GM10248 (cell line): ENCODE measurements around the gene EFNA5.

Experiments used
- CTCF ChIA-PET: fragments of 300-600 bp; sonication (Branson Sonifier 250); formaldehyde crosslinking; extraction: SDS; loops from one replicate; lab custom pipeline; 2021; ENCODE audit warnings: antibody characterized with exemption; lab: Yijun Ruan, JAX
- POLR2A ChIA-PET: fragments of 350-650 bp; sonication (Branson Sonifier 250); formaldehyde crosslinking; extraction: SDS; loops from one replicate; lab custom pipeline; 2020; ENCODE audit warnings: antibody characterized with exemption; lab: Yijun Ruan, JAX
- DNase-seq: peaks from one replicate; pipeline ENCODE4 v3.0.0; 2012; ENCODE audit errors: extremely low spot score
- CTCF ChIP-seq: IDR thresholded peaks from 2 replicates; pipeline ENCODE4 v1.5.1; 2012; ENCODE audit warnings: mild to moderate bottlenecking, low read depth; ENCODE audit errors: extremely low read depth, missing control alignments, control extremely low read depth

The EFNA5 gene

GRCh38 chr5:107517185-107518033, 153.3 kb downstream of the EFNA5 start:
- ChIA-PET CTCF (interaction anchor here (1.2 to 1.7 kb wide), 3 partner anchors 11 to 55 kb away, joined by 3 to 4 read pairs (median 3); no protein-coding TSS in a partner anchor), POLR2A (no interaction called here)
- no peak for DNase-seq
- TF ChIP-seq CTCF: no peak

GRCh38 chr5:107516452-107517184, 154.1 kb downstream of the EFNA5 start:
- ChIA-PET CTCF (interaction anchor here (1.1 to 1.5 kb wide), 2 partner anchors 13 to 56 kb away, joined by 3 read pairs; no protein-coding TSS in a partner anchor), POLR2A (no interaction called here)
- no peak for TF ChIP-seq CTCF
- no peak for DNase-seq

GRCh38 chr5:107515521-107516080, 155.1 kb downstream of the EFNA5 start:
- ChIA-PET POLR2A (no interaction called here), CTCF (interaction anchor here (0.8 to 1.4 kb wide), 3 partner anchors 12 to 121 kb away, joined by 3 read pairs; no protein-coding TSS in a partner anchor)
- no peak for TF ChIP-seq CTCF
- DNase-seq: no peak

- no peak for TF ChIP-seq CTCF
- ChIA-PET CTCF (interaction anchor here (1.4 to 2.0 kb wide), 3 partner anchors 10 to 122 kb away, joined by 3 to 7 read pairs (median 6); no protein-coding TSS in a partner anchor), POLR2A (interaction anchor here (0.7 kb wide), 1 partner anchor 116 kb away, joined by 3 read pairs; no protein-coding TSS in a partner anchor)
- DNase-seq: no peak
Observed at GRCh38 chr5:107514305-107514704, 156.4 kb downstream of the EFNA5 start.

GRCh38 chr5:107513337-107514085, 157.2 kb downstream of the EFNA5 start:
- POLR2A ChIA-PET: no interaction called here
- CTCF ChIA-PET: interaction anchor here (1.4 to 2.0 kb wide), 4 partner anchors 9 to 123 kb away, joined by 3 to 7 read pairs (median 6); no protein-coding TSS in a partner anchor
- no peak for TF ChIP-seq CTCF
- no peak for DNase-seq
